Renal cortical epithelial cell (primary cell): ENCODE measurements around the gene MYT1. TPM values are rescaled to one million over a fixed set of nuclear protein-coding genes. Genes with fewer than 3 reads are reported as not detected.
A peak's percentile ranks its signal among the peaks of the same experiment; 100 is the strongest.

Source experiments
- DNase-seq: peaks from one replicate; pipeline ENCODE4 v3.0.0-alpha.2; 2011; ENCODE audit warnings: low read depth
- total RNA-seq: library from RNA; depleted of rRNA; stranded (reverse); fragments of >200 nt; gene quantifications from 2 replicates; pipeline ENCODE4 v1.2.3, GENCODE V29; 2014

Gene MYT1
- total RNA-seq, 1 donor from 2014 or later = under 0.01 TPM

DNA sequence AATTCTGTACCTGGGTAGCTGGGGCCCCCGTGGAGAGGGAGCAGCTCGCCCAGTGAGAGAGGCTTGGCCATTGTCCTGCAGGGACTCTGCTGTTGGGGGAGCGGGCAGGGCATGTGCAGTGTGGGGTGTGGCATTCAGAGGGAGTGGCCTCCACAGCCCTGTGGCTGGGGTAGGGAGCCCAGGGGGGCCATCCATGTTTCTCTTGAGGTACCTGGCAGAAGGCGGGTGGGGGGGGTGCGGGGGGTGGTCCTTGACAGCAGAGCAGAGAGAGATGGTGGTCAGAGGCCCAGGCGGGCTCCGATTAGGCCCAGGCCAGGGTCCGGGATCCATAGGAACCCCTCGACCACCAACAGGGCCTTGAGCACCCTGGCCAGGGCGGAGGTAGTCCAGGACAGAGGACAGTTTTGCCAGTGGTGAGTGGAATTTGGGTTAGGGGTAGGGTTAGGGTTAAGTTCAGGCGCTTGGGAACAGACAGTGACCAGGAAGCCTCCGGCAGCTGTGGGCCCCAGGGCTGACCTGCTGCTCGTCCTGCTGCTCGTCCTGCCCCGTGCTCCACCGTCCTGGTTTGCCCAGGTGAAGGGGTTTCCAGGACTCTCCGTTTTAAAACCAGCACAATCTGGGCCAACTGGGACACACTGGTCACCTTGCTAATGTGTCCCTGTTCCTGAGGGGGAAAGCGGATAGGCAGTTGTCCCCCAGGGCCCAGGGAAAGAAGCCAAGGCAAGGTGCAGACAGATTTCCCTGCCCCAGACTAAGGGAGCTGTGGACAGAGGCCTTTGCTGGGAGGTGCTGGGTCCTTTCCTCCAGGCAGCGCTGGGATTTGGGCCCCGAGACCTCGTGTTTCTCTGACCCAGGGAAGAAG, 24.8 kb upstream of the MYT1 start:
- DNase-seq = no peak

DNA sequence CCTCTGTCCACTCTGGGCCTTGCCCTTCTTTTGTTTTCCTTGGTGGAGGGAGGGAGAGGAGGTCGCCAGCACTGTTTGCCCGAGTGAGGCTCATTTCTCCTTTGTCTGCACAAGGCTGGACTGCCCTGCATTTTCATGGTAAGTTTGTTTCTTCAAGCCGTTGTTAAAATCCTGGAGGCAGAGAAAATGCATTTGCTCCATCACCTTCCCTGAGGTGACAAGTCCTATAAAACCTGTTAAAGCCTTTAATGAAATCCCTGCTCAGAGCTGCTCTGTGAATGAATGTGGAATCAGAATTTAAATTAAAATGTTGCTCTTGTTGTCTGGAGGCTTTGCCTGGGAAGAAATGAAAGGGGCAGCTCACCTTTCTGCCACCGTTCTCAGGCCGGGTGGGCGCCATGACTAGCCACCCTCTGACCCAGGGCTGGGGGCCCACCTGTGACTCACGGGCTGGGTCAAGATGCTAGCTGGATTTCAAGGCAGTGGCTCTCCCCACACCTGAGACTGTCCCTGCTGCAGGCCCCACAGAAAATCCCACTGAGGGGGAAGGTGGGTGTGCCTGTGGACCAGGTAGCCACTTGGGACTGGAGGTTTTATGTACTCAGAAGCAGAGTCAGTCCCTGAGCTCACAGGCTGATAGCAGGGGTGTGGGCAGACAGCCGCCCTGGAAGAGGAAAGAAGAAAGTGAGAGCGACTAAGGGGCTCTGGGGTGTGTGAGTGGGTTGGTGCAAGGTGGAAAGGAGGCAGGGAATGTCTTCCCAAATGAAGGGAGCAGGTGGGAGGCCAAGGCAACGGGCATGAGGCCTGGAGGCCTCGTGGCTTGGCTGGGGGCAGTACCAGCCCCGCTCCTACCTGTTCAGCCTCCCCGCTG, 24.0 kb upstream of the MYT1 start:
- no peak for DNase-seq

DNA sequence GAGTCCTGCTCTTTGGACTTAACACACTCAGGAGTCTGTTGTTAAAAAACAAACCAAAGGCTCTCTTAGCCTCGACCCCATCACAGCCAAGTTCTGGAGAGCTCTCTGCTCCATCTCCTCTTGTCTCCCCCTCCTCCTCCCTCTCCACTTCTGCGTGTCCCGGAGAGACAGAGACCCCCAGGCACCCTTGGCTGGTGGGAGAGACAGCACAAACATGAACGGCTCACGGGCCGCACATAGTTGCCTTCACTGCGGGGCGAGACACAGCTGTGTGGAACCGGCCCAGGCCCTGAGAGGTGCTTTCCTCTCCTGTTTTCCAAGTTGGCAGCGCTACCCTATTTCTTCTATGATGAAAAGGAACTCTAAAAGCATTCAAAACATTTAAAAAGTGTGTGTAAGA, 23.3 kb upstream of the MYT1 start:
- DNase-seq = no peak

DNA sequence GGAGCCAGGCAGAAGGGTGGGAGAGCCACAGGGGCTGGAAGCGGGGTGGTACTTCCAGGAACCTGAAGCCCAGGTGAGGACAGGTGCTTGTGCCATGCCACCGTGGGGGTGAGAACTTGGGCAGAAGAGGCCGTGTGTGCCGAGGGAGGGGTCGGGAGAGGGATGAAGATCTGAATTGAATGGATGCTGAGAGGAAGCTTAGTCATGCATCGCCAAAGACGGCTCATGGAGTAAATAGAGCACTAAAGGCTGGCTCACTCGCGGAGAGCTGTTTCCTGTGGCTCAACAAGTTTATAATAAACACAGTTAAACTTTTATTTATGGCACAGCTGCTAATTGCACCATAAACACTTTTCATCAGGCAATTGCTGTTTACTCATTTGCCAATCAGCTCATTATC, 21.7 kb upstream of the MYT1 start:
- DNase-seq = no peak

DNA sequence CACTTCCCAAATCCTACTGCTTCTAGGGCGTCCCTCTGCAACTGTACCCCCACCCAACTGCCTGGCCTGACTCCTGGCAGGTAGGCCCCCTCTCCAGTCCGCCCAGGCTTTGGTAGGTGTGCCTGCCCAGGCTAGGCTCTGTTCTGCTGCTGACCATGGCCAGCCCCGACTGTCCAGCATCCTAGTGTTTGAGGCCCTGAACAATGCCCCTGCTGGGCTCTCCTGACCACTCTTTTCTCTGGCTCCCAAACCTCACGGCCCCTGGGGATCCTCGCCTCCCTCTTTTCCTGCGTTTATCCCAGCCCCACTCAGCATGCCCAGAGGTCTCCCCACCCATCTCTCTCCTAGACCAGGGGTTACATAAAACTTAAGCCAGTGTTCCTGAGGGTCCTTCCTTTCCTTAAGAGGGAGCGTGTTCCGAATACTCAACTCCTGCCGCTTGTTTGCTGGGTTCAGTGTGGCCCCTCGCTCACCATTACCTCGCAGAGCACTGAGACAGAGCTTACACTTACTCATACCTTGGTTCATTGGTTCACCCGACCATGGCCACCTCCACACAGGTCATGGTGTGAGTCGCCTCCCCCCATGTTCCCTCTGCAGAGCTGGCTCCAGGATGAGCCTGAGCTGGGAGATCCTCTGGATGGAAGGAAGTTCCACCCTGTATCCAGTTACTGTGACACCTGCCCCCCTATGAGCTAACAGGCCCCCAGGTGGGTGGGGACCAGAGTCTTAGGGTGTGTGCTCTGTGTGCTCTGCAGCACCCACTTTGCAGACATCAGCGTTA, 21.0 kb upstream of the MYT1 start:
- DNase-seq = no peak

DNA sequence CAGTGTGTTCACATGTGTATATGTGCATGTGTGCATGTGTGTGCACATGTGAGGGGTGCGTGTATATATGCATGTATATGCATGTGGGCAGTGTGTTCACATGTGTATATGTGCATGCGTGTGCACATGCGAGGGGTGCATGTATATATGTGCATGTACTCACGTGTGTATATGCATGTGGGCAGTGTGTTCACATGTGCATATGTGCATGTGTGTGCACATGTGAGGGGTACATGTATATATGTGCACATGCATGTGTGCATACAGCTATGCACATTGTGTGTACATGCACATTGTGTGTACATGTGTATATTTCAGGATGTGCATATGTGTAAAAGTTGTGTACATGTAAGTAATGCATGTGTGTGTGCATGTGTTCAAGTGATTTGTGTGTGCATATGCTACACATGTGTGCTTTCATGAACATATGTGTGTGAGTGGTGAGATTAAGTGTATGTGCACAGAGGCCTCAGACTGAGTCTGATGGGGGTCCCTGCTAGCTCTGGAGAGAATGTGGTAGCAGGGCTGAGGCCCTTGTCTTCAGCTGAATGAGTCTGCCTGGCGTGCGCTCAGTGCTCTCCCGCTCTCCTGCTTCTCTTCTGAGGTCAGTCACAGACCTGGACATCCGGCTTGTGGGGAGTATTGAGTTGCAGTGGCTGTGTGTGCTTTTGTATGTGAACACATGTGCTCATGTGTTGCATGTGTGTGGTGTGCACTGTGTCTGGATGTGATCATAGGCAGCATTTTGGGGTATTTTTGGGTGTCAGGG, 19.9 kb upstream of the MYT1 start:
- DNase-seq = no peak

DNA sequence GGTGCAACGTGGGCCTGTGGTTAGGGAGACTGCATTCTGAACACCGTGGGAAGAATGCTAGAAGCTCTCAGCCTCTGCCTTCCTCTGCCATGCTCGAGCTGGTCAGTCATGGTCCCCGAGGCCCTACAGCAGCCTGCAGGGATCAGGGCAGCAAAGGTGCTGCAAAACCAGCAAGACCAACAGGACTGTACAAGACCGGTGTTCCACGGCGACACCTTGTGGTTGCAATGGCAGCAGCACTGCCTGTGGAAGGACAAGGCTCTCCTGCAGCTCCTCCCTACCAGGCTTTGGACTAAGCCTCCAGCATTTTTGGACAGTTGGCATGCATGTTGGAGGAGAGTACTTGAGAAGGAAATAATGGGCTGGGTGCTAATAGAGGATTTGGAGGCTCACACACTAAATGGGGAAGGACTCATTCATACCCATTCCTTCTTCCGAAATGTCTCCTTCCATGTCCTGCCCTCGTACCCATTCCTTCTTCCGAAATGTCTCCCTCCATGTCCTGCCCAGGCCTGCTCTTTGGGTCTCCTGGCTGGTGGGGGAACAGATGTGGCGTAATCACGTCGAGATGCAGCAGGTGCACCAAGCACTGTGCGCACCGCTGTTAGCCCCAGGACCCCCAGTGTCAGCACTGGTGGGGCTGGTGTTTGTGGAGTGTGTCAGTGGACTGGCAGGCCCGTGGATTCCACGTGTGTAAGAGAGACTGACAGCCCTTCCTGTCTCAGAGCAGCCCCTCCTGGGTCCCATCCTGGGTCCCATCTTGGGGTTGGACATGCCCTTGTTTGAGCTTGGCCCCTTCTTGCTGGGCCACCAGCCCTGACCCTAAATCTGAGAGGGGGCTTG, 18.6 kb upstream of the MYT1 start:
- DNase-seq = no peak

DNA sequence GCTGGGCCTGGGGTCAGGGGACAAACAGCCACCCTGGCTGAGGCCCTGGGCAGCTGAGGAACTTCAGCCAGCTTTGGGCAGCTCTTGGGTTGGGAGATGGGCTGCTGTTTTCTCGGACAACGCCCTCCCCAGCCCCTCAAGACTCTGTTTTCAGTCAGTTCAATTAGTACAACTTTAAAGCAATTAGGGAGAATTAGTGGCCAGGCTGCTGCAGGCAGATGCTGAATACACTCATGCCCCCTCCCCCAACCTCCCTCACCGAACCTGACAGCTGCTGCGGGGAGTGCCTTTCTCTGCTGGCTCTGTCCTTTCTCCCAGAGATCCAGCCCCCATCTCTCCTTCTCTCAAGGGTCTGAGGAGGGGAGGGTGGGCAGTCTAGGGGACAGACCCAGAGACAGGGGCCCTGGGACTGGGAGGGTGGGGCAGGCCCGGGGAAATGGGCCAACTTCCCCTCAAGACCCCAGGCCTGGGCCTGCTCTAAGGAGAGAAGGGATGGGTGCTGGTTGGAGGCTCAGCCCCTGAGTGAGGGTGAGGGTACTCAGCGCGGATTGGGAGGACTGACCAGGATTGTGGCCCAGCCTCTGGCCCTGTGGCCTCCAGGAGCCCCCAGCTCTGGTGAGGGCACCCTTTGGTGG, 17.8 kb upstream of the MYT1 start:
- DNase-seq = no peak

DNA sequence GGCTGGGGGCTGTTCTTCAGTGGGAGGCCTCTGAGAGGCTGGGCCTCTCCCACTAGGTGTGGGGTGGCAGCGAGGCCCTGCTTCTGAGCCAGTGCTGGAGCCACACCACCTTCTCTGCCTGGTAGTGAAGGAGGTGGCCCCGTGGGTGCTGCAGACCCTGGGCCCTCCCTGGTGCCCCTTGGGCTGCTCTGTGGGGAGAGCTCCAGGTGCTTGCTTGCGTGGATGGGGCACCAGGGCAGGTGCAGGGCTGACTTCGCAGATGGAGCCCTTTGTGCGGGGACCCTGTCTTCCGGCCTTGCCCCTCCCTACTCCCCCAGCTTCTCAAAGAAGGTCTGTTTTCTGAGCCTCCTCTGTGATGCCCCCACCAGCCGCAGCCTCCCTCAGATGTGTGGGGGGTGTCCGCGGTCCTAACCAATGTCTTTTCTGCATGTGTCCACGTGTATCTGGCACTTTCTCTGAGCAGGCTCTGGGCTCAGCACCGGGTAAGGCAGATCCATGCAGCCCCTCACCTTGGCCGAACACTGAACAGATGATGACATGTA, 17.2 kb upstream of the MYT1 start:
- no peak for DNase-seq

DNA sequence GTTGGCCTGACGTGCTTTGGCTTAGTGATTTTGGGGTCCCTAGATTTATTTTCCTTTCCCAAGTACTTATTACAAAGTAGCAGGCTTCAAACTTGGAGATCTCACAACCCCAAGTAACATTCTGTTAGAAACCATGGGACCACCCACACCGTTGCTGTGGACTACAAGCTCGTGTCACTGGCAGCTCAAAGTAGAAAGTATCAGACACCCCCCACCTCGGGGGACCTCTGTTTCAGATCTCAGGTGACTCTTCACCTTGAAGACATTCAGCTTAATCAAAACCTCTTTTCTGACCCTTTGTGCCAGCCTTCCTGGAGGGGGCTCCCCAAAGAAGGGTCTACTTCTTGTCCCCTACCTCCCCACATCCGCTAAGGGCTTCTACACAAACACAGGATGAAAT, 15.7 kb upstream of the MYT1 start:
- no peak for DNase-seq

DNA sequence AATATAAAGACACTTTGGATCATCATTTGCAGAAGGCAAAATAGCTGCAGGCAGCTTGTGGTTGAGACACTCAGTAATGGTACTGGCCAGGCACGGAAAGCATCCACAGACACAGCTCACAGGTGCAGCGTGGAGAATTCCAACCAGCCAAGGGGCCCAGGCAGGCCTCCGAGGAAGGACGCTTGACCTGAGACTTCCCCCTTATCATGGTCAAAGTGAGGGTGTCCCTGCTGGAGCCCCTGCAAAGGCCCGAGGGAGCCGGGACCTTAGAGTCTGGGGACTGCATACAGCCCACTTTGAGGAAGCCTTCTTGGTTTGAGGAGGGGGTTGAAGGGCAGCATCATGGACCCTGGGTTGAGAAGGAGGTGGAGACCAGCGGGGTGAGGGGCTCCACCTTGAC, 15.1 kb upstream of the MYT1 start:
- no peak for DNase-seq

DNA sequence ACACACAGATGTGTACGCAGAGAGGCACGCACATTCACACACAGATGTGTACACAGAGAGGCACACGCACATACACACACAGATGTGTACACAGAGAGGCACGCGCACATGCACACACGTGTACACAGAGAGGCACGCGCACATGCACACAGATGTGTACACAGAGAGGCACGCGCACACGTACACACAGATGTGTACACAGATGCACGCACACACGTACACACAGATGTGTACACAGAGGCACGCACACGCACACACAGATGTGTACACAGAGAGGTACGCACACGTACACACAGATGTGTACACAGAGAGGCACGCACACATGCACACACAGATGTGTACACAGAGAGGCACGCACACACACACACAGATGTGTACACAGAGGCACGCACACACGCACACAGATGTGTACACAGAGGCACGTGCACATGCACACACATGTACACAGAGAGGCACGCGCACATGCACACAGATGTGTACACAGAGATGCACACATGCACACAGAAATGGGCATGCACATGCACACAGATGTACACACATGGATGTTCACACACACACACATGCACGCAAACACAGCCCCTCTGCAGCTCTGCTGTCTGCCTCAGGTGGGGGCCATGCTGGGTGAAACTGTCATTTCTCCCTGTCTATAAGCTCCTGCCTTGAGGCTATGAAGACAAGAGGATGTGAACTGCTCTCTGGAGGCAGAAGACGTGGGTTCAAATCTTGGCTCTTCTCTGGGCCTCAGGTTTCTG, 14.3 kb upstream of the MYT1 start:
- no peak for DNase-seq

DNA sequence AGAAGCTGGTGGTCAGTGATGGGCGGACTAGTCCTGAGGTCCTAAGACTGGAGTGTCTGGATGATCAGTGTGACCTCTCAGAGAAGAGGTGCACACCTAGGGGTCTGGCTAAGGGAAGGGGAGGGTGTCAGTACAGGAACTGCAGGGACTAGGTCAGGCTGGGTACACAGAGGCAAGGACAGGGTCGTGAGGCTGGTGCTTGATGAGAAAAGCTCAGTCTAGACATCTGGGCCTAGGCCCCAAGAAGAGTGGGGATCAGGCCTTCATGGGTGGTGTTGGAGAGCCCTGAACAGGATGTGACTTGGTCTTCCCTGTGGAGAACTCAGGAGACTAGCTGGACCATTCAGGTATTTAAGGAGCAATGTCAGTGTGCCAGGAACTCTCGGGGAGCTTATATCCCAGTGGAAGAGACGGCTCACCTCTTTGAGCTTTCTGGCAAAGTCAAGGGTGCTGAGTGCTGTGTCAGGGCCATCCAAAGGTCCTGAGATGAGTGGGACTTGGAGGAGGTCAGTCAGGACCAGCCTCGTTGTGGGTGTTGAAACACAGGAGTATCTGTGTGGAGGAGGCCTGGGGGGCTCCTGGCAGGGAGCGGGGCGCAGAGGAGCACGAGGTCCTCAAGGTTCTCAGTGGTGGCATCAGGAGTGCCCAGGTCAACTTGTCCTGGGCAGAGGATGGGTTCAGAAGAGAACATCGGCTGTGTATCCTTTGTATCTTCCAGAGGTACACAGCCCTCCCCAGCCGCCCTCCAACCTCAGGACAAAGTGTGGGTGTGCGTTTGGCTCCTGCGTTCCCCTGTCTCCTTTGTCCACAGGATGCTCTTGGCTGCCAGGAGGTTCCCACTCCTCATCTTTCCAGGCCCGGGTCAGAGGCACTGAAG, 13.3 kb upstream of the MYT1 start:
- no peak for DNase-seq

DNA sequence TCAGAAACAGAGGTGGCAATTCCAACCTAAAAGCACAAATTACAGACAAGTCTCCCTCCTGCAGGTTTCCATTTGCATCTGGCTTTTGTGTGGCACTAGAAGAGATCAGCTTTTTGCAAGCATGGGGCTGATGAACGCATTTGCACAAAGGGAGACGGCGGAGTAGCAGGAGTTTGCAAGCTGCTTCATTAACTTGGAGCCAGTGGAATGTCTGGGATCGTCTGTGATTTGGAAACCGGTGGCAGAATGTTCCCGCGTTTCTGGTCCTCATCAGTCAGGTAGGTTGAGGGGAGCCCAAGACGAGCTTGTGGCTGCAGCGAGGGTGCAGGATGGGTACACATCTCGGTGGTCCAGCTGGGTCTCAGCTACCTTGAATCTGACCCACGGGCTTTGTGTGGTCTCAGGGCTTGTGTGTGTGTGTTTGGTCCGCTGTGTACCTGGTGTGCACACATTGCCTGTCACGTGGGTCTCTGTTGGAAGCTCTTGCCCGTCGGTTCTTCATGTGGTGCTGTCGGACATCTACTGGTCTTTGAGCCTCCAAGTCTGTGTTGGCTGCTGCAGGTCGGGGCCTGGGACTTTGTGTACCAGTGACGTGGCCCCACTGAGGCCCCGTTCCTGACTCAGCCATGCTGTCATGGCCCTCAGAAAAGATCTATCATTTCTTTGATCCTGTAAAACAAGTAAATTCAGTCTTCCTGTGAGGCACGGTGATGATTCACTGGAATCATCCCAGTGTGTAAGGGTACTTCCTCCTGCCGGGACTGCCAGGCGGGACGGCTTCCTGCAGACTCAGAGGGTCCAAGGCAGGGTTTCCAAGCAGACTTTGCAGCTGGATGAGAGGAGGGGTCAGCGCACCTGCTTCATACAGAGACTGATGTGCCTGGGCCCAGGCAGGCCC, 12.4 kb upstream of the MYT1 start:
- DNase-seq = peak; percentile 15

DNA sequence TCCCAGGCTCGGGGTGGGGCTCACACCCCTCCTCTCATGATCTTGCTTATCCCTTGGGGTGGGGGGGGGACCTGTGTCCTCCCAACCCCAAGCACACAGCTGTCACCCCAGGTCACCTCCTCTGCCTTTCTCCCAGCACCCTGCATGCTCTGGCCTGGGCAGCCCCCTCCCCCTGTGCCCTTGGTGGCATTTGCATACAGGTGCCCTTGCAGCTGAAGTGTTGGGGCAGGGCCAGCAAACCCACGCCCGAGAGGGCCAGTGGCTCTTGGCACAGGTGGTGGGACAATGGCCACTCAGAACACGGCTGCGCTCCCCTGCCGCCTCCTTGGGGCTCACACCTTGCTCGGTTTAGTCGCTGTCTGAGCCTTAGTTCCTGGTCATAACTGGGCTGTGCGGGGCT, 11.3 kb upstream of the MYT1 start:
- no peak for DNase-seq

DNA sequence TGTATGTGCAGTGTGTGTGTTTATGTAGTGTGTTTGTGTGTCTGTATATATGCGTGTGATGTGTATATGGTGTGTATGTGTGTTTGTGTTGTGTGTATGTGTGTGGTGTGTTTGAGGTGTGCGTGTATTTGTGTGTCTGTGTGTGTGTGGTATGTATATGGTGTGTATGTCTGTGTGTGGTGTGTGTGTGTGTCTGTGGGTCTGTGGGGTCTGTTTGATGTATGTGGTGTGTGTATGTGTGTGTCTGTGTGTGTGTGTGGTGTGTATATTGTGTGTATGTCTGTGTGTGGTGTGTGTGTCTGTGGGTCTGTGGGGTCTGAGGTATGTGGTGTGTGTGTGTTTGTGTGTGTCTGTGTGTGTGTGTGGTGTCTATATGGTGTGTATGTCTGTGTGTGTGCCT, 10.8 kb upstream of the MYT1 start:
- DNase-seq = no peak
